ENCODE data around the gene LRRFIP2.

- TF ChIP-seq YY1 (IDR thresholded peaks at IDR 0.05; ENCODE audit: insufficient read depth, insufficient read length) (no peak), ZNF274 (IDR thresholded peaks at IDR 0.05; ENCODE audit: low read depth, low read length) (no peak)
Measured at GRCh38 chr3:37031096-37031682, 143.2 kb downstream of the LRRFIP2 start.

All from NT2/D1 (cell line).